ENCODE measurements around the gene MLYCD. TPM values are rescaled to one million over a fixed set of nuclear protein-coding genes. Genes with fewer than 3 reads are reported as not detected.

MLYCD gene
- total RNA-seq, 4 donors from 2014 or later: 4.5 to 16.6 (median 6.7) TPM

DNA sequence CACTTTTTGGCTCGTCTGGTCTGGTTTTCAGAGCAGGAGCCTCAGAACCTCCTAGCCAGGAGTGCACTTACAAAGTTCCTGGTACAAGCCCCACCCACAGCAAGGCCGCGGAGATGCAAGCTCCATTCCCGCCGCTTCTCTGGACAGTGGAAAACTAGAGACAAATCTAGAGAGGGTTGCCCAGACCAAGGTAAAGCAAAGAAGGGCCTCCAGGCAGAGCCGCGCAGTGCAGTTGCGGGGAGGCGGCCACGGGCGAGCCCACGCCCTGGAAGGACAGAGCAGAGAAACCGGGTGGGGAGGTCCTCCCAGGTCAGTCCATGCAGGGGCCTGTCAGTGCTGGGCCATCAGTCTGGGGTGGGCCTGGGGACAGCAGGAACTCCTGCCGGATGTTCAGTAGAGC is 43.2 kb downstream of the MLYCD start:
- no peaks in the 10 kb centered on the region for H3K27me3 ChIP-seq
- no peaks in the 10 kb centered on the region for H3K4me1 ChIP-seq
- H3K27ac ChIP-seq: no peak overlapping the region
- H3K36me3 ChIP-seq: no peaks in the 10 kb centered on the region
- intact Hi-C loops (cut with DNase I; ENCODE audit: low total_unique reads): no loop called here
- no peak for TF ChIP-seq POLR2A (IDR thresholded peaks at IDR 0.05)
- TF ChIP-seq, protein P1, sequence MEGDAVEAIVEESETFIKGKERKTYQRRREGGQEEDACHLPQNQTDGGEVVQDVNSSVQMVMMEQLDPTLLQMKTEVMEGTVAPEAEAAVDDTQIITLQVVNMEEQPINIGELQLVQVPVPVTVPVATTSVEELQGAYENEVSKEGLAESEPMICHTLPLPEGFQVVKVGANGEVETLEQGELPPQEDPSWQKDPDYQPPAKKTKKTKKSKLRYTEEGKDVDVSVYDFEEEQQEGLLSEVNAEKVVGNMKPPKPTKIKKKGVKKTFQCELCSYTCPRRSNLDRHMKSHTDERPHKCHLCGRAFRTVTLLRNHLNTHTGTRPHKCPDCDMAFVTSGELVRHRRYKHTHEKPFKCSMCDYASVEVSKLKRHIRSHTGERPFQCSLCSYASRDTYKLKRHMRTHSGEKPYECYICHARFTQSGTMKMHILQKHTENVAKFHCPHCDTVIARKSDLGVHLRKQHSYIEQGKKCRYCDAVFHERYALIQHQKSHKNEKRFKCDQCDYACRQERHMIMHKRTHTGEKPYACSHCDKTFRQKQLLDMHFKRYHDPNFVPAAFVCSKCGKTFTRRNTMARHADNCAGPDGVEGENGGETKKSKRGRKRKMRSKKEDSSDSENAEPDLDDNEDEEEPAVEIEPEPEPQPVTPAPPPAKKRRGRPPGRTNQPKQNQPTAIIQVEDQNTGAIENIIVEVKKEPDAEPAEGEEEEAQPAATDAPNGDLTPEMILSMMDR (IDR thresholded peaks at IDR 0.05): no peak
- no peaks in the 10 kb centered on the region for H3K9me3 ChIP-seq
- DNase-seq: no peak
- no peak overlapping the region for H3K4me3 ChIP-seq

DNA sequence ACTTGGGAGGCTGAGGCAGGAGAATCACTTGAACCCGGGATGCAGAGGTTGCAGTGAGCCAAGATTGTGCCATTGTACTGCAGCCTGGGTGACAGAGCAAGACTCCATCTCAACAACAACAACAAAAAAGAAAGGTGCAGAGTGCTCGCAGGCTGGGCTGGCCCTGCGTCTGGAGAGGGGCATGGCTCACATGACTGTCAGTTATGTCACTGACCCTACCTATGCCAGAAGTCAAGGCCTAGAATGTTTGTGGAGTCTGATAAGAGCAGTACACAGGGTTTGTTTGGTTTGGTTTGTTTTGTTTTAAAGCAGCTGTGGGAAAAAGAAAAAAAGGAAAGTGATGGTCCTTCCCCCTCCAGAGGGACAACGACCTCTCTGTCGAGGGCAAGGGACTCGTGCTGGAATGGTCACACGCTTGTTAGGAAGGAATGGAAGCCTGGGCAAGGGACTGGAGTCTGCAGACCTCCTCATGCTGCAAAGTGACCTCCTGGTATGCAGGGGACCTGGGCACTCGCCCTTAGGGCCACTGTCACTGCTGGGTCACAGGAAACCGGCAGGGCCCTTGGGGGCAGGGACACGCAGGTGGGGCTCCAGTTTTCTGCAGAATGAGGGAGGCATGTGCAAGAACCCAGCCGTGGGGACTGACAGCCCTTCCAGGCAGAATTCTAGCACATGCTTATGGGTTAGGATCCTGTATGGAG is 44.0 kb downstream of the MLYCD start:
- intact Hi-C loops (cut with DNase I; ENCODE audit: low total_unique reads): no loop called here
- DNase-seq: no peak
- Histone ChIP-seq H3K36me3 (no peaks in the 10 kb centered on the region), H3K27me3 (no peaks in the 10 kb centered on the region), H3K27ac (no peak overlapping the region), H3K9me3 (no peaks in the 10 kb centered on the region), H3K4me1 (no peaks in the 10 kb centered on the region), H3K4me3 (no peak overlapping the region)
- TF ChIP-seq POLR2A (IDR thresholded peaks at IDR 0.05): no peak
- TF ChIP-seq, protein P1 (IDR thresholded peaks at IDR 0.05): no peak

DNA sequence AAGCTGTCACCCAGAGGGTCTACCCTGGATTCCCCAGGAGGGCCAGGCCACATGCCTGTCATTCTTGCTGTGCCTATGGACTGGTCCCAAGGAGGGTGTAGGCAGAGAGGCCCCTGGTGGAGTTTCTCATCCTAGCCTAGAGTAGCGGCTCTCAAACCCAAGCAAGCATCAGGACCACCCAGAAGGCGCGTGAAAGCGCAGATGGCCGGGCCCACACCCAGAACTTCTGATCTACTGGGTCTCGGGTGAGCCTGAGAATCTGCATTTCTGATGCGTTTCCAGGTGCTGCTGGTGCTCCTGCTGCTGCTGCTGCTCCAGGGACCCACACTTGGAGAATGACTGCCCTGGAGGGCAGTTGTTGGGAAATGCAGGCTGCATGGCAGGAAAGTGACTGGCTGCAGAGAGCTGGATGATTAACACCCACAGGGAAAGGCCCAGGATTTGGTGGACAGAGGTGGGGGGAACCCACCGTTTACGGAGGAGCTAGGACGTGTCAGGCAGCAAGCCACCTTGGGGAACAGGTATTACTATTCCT is 44.7 kb downstream of the MLYCD start:
- H3K9me3 ChIP-seq: no peaks in the 10 kb centered on the region
- H3K4me1 ChIP-seq: no peaks in the 10 kb centered on the region
- DNase-seq: no peak
- intact Hi-C loops (cut with DNase I; ENCODE audit: low total_unique reads): no loop called here
- H3K27ac ChIP-seq: no peak overlapping the region
- TF ChIP-seq, protein P1 (IDR thresholded peaks at IDR 0.05): no peak
- TF ChIP-seq POLR2A (IDR thresholded peaks at IDR 0.05): no peak
- H3K4me3 ChIP-seq: no peak overlapping the region
- H3K36me3 ChIP-seq: no peaks in the 10 kb centered on the region
- H3K27me3 ChIP-seq: no peaks in the 10 kb centered on the region

DNA sequence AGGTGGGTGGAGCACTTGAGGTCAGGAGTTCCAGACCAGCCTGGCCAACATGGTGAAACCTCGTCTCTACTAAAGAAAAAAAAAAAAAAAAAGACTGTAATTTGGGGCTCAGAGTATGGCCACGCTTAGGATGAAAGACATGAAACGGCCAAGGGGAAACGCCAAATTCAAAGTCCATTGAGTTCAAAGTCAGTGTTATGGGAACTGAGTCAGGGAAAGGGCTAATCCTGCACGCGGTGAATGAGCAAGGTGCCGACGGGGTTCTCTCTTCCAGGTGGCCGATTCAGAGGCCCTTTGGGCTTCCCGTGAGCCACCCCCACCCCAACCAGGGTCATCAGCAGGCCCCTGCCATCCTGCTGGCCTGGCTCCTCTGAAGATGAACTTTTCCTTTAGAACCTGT is 46.7 kb downstream of the MLYCD start:
- Histone ChIP-seq H3K4me3 (no peak overlapping the region), H3K27me3 (no peaks in the 10 kb centered on the region), H3K9me3 (no peaks in the 10 kb centered on the region), H3K36me3 (no peaks in the 10 kb centered on the region), H3K4me1 (no peaks in the 10 kb centered on the region), H3K27ac (no peak overlapping the region)
- TF ChIP-seq, protein P1 (IDR thresholded peaks at IDR 0.05): no peak
- no peak for TF ChIP-seq POLR2A (IDR thresholded peaks at IDR 0.05)
- intact Hi-C loops (cut with DNase I; ENCODE audit: low total_unique reads): no loop called here
- no peak for DNase-seq

DNA sequence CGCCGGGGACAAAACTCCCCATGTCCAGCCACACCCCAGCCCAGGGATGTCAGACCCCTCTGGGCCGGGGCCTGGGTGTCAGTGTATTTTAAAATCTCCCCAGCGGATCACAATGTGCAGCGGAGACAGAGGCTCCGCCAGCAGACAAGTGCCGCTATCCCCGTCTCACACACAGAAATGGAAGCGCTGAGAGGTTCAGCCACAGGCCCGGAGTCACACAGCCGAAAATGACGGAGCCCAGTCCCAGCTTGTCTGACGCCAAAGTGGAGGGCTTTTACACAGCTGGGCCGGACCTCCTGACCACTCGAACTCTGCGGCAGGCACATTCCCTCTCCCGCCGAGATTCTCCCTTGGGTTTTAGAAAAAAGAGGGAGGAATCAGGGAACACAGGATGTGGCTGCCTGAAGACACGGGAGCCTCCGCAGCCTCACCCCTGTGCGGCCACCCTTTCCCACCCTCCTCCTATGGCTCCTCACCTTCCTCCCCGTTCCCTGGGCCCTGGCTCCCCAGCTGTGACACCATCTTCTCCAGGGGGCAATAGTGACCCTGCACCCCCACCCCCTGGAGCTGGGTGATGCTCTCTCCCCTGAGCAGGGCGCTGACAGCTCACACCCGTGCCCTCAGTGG is 47.4 kb downstream of the MLYCD start:
- Histone ChIP-seq H3K27me3 (no peaks in the 10 kb centered on the region), H3K27ac (no peak overlapping the region), H3K4me1 (no peaks in the 10 kb centered on the region), H3K36me3 (no peaks in the 10 kb centered on the region), H3K4me3 (no peak overlapping the region), H3K9me3 (no peaks in the 10 kb centered on the region)
- intact Hi-C loops (cut with DNase I; ENCODE audit: low total_unique reads): no loop called here
- TF ChIP-seq, protein P1 (IDR thresholded peaks at IDR 0.05): no peak
- no peak for TF ChIP-seq POLR2A (IDR thresholded peaks at IDR 0.05)
- DNase-seq: no peak

Data from uterus (tissue), 4 donors.